Right lobe of liver (tissue), 6 donors: Measurements from ENCODE around the gene SEMA6B. TPM values are rescaled to one million over a fixed set of nuclear protein-coding genes. Genes with fewer than 3 reads are reported as not detected.

Experiments
- ATAC-seq, 4 donors: fragments of 200-7000 bp; cut with Tn5 transposase; one replicate each; pipeline ENCODE4 v1.9.1; 2020; ENCODE audit warnings: mild to moderate bottlenecking in 4 of 4, moderate library complexity in 4 of 4
- DNase-seq, 3 donors: peaks; one replicate each; pipeline ENCODE4 v3.0.0-alpha.2; 2020
- H3K27ac ChIP-seq, 3 donors: fragments of 200-600 bp; one replicate each; pipeline ENCODE4 v1.8.0; 2022
- H3K27me3 ChIP-seq, 2 donors: fragments of 200-600 bp; one replicate each; pipeline ENCODE4 v1.8.0; 2022
- H3K36me3 ChIP-seq, 4 donors: fragments of 200-600 bp; sonication (generic) in 1 of 4; one replicate each; pipeline versions ENCODE4 v1.5.1 to v1.8.0; 2017 to 2022; ENCODE audit warnings: control low read depth in 1 of 4
- H3K4me1 ChIP-seq, 4 donors: fragments of 200-600 bp; sonication (generic) in 1 of 4; one replicate each; pipeline versions ENCODE4 v1.5.1 to v1.8.0; 2017 to 2022; ENCODE audit warnings: control low read depth in 1 of 4
- H3K4me3 ChIP-seq, 3 donors: fragments of 200-600 bp; one replicate each; pipeline ENCODE4 v1.8.0; 2022
- H3K9me3 ChIP-seq, 4 donors: fragments of 200-600 bp; sonication (generic) in 1 of 4; one replicate each; pipeline versions ENCODE4 v1.5.1 to v1.8.0; 2017 to 2022; ENCODE audit warnings: control low read depth in 1 of 4
- POLR2A ChIP-seq: fragments of 450-650 bp; IDR thresholded peaks from one replicate; pipeline ENCODE4 v1.6.1; 2017; ENCODE audit warnings: antibody characterized with exemption, mild to moderate bottlenecking
- WGBS: methylation state at CpG from one replicate; pipeline ENCODE4 v1.1.6; 2018; ENCODE audit warnings: low coverage, low lambda C conversion rate; ENCODE audit not compliant: insufficient coverage; ENCODE audit errors: missing lambda C conversion rate; 5-methylcytosine and 5-hydroxymethylcytosine counted together
- intact Hi-C, 2 donors: fragments of 100-400 bp; cut with DNase I; formaldehyde crosslinking; loops; one replicate each; pipeline versions ENCODE4 v1.11.2 to v1.14.1; 2022
- total RNA-seq, 6 experiments: library from RNA; depleted of rRNA in 2 of 6; stranded (reverse); fragments of >200 nt in 2 of 6; fragmentation: NEBNext Ultra II Directional in 3 of 6; extraction: Animal tissue kit (Norgen Biotek cat#: 25700) in 3 of 6; gene quantifications; one replicate each; pipeline versions ENCODE4 v1.1.0 to v1.2.4, GENCODE V29; 2016 to 2023
- TF ChIP-seq, protein P1 (sequence below), 4 donors: fragments of 200-600 bp in 3 of 4; fragments of 450-650 bp in 1 of 4; IDR thresholded peaks; one replicate each; pipeline versions ENCODE4 v1.5.1 to v1.8.0; 2016 to 2022; ENCODE audit warnings: antibody characterized with exemption in 4 of 4, mild to moderate bottlenecking in 2 of 4
- donor health status: DM: no; HTN: yes; CAD: no.
- donor health status: DM: no; HTN: no; CAD: no.
- donor health status: DM: no; HTN: no; CAD: no.
- donor health status: DM: no; HTN: yes; CAD: no.
- donor health status: DM: no; HTN: yes; CAD: no.

Gene SEMA6B
- total RNA-seq, 6 experiments from 2014 or later, result 1.0 to 6.5 (median 2.3) TPM

DNA sequence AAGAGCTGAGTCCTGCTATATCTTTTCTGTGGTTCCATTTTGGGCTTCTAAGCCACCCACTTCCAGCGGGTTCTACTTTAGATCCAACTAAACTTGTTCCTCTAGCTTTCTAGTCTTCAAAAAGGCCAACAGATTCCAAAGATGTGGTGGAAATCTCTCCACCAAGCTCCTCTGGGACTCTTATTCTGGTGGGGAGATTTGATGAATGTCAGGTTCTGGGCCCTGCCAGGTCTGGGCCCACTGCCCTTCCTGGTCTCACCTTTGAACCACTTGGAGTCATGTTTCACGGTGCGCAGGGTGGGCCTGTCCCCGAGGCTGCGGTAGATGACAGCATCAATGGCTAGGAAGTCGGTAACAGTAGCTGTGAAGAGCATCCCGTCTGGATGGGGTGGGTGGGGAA is 4.8 kb downstream of the SEMA6B start:
- no peak overlapping the region for H3K27ac ChIP-seq
- 93% methylated on average over 4 of the region's 7 CpGs for WGBS
- no peak overlapping the region for H3K4me3 ChIP-seq
- TF ChIP-seq, protein P1, sequence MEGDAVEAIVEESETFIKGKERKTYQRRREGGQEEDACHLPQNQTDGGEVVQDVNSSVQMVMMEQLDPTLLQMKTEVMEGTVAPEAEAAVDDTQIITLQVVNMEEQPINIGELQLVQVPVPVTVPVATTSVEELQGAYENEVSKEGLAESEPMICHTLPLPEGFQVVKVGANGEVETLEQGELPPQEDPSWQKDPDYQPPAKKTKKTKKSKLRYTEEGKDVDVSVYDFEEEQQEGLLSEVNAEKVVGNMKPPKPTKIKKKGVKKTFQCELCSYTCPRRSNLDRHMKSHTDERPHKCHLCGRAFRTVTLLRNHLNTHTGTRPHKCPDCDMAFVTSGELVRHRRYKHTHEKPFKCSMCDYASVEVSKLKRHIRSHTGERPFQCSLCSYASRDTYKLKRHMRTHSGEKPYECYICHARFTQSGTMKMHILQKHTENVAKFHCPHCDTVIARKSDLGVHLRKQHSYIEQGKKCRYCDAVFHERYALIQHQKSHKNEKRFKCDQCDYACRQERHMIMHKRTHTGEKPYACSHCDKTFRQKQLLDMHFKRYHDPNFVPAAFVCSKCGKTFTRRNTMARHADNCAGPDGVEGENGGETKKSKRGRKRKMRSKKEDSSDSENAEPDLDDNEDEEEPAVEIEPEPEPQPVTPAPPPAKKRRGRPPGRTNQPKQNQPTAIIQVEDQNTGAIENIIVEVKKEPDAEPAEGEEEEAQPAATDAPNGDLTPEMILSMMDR (IDR thresholded peaks at IDR 0.05), result no peak
- TF ChIP-seq POLR2A, result no peak
- no peaks in the 10 kb centered on the region for H3K4me1 ChIP-seq
- H3K9me3 ChIP-seq, result no peaks in the 10 kb centered on the region
- H3K27me3 ChIP-seq, result no peaks in the 10 kb centered on the region
- ATAC-seq (no peak), DNase-seq (no peak)
- intact Hi-C loops, result no loop called here
- no peaks in the 10 kb centered on the region for H3K36me3 ChIP-seq

DNA sequence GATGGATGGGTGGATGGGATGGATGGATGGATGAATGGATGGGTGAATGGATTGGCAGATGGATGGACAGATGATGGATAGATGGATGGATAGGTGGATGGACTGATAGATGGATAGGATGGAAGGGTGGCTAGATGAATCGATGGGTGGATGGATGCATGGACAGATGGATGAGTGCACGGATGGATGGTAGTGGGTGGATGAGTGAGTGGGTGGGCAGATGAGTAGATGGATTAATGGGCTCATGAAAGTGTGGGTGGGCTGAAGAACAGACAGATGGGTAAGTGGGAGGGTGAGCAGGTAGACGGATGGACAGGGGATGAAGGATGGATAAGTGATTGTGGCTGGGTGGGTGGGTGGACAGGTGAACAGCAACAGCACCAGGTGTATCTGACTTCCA is 5.7 kb downstream of the SEMA6B start:
- ATAC-seq (no peak), DNase-seq (no peak)
- Histone ChIP-seq H3K4me1 (no peaks in the 10 kb centered on the region), H3K9me3 (no peaks in the 10 kb centered on the region), H3K27ac (no peak overlapping the region), H3K36me3 (no peaks in the 10 kb centered on the region), H3K27me3 (no peaks in the 10 kb centered on the region), H3K4me3 (no peak overlapping the region)
- 65% methylated on average over 3 of the region's 3 CpGs for WGBS
- TF ChIP-seq, protein P1 (IDR thresholded peaks at IDR 0.05), result no peak
- no peak for TF ChIP-seq POLR2A
- intact Hi-C loops, result no loop called here

DNA sequence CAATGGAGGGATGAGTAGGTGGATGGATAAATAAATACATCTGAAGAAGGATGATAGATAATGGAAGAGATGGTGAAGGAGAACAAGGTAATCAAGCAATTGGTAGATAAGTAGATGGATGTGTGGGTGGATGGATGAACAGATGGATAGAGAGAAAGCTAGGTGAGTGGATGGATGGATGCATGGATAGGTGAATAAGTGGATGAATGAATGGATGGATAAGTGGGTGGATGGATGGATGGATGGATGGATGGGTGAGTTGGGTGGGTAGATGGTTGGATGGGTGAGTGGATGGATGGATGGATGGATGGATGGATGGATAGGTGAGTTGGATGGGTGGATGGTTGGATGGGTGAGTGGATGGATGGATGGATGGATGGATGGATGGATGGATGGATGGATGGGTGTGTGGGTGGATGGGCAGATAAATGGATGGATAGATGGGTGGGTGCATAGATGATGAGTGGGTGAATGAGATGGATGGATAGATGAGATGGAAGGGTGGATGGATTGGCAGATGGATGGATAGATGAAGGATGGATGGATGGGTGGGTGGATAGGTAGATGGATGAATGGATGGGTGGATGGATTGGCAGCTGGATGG is 6.3 kb downstream of the SEMA6B start:
- intact Hi-C loops, result no loop called here
- ATAC-seq, result no peak
- no peak overlapping the region for H3K4me3 ChIP-seq
- H3K9me3 ChIP-seq, result no peaks in the 10 kb centered on the region
- H3K27me3 ChIP-seq, result no peaks in the 10 kb centered on the region
- H3K27ac ChIP-seq, result no peak overlapping the region
- TF ChIP-seq, protein P1 (IDR thresholded peaks at IDR 0.05), result no peak
- no peak for TF ChIP-seq POLR2A
- H3K36me3 ChIP-seq, result no peaks in the 10 kb centered on the region
- no peak for DNase-seq
- no peaks in the 10 kb centered on the region for H3K4me1 ChIP-seq

DNA sequence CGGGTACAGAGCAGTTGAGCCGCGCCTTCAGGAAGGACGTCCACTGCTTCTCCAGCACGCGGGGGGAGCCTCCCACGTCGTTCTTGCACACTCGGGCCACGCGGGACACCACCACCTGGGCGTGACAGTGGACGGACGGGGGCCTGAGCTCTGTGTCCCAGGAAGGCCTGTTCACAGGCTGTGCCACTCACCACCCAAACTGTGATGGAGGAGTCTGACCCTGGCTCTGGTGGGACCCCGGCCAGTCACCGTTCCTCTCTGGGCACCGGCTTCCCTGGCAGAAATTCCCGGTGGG is 7.0 kb downstream of the SEMA6B start:
- 60% methylated on average over 1 of the region's 18 CpGs for WGBS
- no peaks in the 10 kb centered on the region for H3K27me3 ChIP-seq
- no peaks in the 10 kb centered on the region for H3K36me3 ChIP-seq
- no peaks in the 10 kb centered on the region for H3K9me3 ChIP-seq
- ATAC-seq (no peak), DNase-seq (no peak)
- no peak overlapping the region for H3K27ac ChIP-seq
- no peak for TF ChIP-seq POLR2A
- intact Hi-C loops, result no loop called here
- no peak overlapping the region for H3K4me3 ChIP-seq
- H3K4me1 ChIP-seq, result peaks cover 0 to 4% (median 2%) of the 10 kb centered on the region in 4 donors

DNA sequence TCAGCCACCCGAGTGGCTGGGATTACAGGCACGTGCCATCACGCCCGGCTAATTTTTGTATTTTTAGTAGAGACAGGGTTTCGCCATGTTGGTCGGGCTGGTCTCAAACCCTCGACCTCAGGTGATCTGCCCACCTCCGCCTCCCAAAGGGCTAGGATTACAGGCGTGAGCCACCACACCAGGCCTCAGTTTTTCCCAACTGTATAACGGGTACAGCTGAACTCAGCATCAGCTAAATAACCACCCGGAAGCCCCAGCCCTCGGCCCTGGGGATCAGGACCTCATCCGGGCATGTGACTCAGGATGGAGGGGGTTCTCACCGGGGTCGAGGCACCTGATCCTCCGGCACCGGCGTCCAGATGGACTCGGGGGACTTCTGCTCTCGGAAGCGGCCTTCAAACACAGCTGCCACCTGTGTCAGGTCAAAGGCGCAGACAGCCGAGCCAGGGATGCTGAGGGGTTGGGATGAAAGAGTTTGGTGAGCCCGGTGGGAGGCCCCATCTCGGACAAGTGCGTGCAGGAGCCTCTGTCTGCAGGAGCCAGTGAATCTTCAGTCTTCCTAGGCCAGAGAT is 8.9 kb downstream of the SEMA6B start:
- H3K4me3 ChIP-seq, result no peak overlapping the region
- H3K27me3 ChIP-seq, result no peaks in the 10 kb centered on the region
- H3K9me3 ChIP-seq, result no peaks in the 10 kb centered on the region
- TF ChIP-seq POLR2A, result no peak
- TF ChIP-seq, protein P1 (IDR thresholded peaks at IDR 0.05), result no peak
- WGBS, result 90% methylated on average over 12 of the region's 26 CpGs
- intact Hi-C loops, result no loop called here
- DNase-seq (no peak), ATAC-seq (no peak)
- peaks cover 0 to 18% (median 6%) of the 10 kb centered on the region in 4 donors for H3K4me1 ChIP-seq
- H3K36me3 ChIP-seq, result no peaks in the 10 kb centered on the region
- no peak overlapping the region for H3K27ac ChIP-seq
